VCaP (cell line): Measurements from ENCODE around the gene PGGT1B.

Source experiments
- H3K27ac ChIP-seq: fragments of 450-650 bp; 2 replicates; pipeline ENCODE4 v1.5.1; 2017
- TF ChIP-seq, protein P1 (sequence below): fragments of 450-650 bp; conservative IDR thresholded peaks from 2 replicates; pipeline ENCODE4 v1.5.1; 2017; ENCODE audit warnings: mild to moderate bottlenecking, moderate library complexity

The PGGT1B gene

DNA sequence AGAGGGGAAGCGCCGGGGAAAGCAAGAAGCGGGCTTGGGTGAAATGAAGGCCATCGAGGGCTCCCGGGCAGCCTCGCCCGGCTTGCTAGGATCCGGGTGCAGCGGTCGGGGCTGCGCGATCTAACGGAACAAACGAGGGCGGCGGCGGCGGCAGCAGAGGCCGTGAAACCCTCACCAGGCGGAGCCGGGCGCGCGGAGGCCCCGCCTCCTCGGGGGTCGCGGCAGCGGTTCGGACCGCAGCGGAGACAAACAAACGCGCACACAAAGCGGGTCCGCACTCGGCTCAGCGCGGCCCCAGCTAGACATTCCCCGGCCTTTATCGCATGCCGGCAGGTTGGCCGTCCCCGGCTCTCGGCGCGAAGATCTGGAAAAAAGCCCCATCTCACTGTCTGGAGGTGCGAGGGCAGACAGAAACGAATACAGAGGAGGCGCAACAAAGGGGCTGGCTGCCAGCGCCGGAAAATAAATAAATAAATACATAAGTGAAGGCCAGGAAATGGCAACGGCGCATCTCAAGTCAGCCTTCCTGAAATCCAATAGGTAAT, 82.4 kb downstream of the PGGT1B start:
- H3K27ac ChIP-seq: peak overlapping the region; percentile 94
- TF ChIP-seq, protein P1, sequence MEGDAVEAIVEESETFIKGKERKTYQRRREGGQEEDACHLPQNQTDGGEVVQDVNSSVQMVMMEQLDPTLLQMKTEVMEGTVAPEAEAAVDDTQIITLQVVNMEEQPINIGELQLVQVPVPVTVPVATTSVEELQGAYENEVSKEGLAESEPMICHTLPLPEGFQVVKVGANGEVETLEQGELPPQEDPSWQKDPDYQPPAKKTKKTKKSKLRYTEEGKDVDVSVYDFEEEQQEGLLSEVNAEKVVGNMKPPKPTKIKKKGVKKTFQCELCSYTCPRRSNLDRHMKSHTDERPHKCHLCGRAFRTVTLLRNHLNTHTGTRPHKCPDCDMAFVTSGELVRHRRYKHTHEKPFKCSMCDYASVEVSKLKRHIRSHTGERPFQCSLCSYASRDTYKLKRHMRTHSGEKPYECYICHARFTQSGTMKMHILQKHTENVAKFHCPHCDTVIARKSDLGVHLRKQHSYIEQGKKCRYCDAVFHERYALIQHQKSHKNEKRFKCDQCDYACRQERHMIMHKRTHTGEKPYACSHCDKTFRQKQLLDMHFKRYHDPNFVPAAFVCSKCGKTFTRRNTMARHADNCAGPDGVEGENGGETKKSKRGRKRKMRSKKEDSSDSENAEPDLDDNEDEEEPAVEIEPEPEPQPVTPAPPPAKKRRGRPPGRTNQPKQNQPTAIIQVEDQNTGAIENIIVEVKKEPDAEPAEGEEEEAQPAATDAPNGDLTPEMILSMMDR: no peak

DNA sequence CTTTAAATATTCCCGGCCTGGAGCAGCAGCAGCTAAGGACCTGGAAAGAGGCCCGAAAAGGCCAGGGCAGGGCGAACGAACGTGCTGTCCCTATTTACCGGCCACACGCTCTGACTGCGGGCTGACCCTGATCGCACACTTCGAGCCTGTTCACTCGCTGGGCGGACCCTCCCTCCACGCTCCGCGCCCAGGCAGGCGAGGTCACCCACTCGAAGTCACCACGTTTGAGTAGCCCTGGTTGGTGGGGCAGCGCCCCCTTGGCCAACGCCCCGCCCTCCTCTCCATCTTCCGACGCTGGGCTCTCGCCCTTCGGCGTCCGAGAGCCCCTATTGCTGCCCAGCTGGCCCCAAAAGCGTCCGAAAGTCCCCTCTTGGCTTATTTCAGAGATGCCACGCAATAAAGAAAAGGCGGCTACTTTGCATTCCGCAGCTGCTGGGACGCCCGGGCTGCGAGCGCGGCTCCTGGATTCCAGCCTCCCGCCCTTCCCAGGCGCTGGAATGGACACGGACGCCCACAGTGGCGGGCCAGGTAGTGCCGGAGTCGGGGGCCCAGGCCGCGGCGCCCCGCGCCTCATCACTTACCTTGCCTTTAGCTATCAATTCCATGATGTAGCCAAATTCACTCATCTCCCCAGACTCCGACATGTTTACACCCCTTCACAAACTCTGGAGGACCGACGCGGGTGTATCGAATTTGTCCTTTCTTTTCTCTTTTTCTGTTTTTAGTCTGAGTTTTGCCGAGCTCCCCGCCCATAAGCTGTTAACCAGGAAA, 83.1 kb downstream of the PGGT1B start:
- peak overlapping the region; percentile 94 for H3K27ac ChIP-seq
- TF ChIP-seq, protein P1: no peak

DNA sequence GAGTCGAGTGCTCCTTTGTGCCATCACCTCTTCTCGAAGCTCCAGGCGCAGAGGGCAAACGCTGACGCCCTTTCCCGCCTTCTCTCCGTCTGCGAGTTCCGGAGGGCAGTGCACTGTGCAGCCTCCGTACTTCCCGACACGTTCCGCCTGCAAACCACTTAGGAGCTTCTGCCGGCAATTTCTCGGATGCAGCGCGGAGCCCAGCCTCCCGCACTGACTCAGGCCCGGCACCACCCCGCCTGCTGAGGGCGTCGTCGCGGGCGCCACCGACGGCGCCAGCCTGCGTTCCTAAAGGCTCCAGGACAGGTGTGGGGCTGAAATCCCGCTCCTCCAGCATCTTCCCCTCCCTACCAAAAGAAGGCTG, 83.7 kb downstream of the PGGT1B start:
- H3K27ac ChIP-seq: peak overlapping the region; percentile 94
- TF ChIP-seq, protein P1: no peak

DNA sequence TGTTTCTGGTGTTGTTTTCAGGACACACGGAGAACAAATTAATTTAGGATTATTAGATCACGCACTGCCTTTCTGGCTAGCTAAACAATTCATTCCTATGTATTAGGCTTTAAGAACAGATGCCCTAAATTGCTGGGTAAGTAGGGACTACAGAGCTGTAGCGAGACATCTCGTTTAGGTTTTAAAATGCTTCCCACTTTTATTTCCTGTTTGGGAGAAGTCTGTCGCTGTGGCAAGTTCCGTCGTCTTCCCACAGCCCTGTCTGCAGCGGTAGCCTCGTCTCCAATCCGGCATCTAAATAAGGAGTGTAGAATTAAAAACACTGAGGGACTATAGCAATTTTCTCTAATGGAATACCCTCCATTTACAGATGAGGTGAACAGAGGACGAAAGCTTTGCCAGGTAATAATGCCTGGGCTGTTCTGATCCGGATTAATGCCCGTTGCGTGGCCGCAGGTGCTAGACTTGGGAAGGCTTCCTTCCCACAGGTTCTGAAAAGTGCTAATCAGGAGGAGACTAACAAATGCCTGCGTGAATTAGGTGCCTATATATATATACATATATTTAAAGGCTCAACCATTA, 91.7 kb downstream of the PGGT1B start:
- H3K27ac ChIP-seq: peak overlapping the region; percentile 88
- TF ChIP-seq, protein P1: no peak

DNA sequence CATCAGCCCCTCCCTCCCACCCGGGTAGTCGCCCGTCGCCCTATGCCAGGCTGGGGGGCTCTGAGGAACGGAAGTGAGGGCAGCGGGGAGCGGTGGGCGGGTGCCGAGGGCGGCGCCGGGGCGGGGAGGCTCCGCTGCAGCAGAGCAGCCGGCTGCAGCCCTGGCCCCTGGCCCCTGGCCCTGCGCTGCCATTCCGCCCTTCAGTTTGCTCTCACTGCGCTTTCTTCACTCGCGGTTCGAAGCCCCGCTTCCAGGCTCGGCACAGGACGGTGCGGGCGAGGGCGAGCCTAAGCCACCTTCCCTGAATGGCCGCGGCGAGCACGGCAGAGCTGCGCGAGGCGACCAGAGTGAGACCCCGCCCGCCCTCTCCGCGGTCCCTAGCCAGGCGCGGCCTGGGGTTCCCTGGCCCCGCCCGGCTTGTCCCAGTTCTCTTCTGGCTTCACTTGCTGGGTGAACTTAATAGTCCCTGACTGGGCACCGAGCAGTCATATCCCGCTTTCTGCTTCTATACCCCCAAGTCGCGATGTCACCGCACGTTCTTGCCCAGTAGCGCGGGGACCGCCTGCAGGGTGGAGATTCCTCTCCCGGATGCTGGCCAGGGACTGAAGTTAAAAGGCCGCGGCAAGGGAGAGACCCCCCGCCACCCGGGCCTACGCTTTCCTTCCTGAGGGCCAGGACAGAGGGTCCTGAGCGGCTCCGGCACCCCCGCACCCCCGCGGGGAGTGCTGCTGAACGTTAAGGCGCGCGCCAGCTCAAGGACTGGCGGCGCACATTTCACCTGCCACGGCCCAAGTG, 92.3 kb downstream of the PGGT1B start:
- peak overlapping the region; percentile 88 for H3K27ac ChIP-seq

DNA sequence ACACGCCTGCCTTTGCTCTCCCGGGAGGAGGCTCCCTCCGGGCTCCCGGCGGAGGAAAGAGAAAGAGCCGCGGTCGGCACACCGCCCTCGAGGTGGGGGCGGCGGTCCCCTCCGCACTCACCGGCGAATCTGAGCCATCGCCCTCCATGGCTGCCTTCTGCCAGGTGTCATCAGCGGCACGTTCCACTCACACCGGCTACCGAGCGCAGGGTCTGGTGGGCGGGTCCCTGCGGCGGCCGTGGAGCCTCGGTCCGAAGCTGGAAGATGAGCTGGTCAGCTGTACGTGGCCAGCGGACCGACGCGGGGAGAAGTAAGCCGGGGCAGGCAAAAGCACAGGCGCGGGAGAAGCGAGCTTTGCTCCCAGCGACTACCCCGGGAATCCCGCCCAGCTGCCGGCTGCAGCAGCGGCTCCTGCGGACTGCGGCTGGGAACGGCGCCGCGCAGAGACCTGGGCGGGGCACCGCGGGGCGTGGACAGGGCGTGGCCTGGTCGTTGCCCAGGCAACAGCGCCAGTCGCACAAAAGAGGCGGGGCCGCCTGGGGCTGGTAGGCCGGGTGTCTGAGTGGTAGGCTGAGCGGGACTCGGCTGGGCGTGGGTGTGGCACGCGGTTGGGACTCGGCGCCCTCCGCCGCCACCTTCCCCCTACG, 93.1 kb downstream of the PGGT1B start, which contains the start of gene TRIM36:
Gene TRIM36 (minus strand): TSS at position 422 of the 647 bp plus-strand sequence. CDS start 274 bp downstream, at position 148.
- TF ChIP-seq, protein P1: peak; percentile 19; the same call in 1 of the 2 replicates
- H3K27ac ChIP-seq: peak within 1 kb of the TSS; percentile 88

More for the DNA sequence above, 92.3 kb downstream of the PGGT1B start:
- TF ChIP-seq, protein P1: no peak
